GM23338 (cell line): ENCODE data around the gene OR6J1. TPM values are rescaled to one million over a fixed set of nuclear protein-coding genes. Genes with fewer than 3 reads are reported as not detected.

Experiments used
- ATAC-seq: fragments of 200-7000 bp; cut with Tn5 transposase; 3 replicates; pipeline ENCODE4 v1.9.1; 2020
- DNase-seq: peaks from one replicate; pipeline ENCODE4 v3.0.0-alpha.2; 2015; ENCODE audit warnings: low spot score
- H2AFZ ChIP-seq: fragments of 200-600 bp; sonication (generic); 2 replicates; pipeline ENCODE4 v1.8.0; 2016; ENCODE audit warnings: antibody characterized with exemption, mild to moderate bottlenecking, moderate library complexity
- H3F3A ChIP-seq: fragments of 200-600 bp; sonication (generic); replicated peaks from 2 replicates; pipeline ENCODE4 v1.8.0; 2017; ENCODE audit warnings: antibody characterized with exemption, mixed run types, low read depth
- H3K27ac ChIP-seq: fragments of 200-600 bp; sonication (generic); 2 replicates; pipeline ENCODE4 v1.6.1; 2016; ENCODE audit warnings: low read depth
- H3K27me3 ChIP-seq: fragments of 200-600 bp; sonication (generic); 2 replicates; pipeline ENCODE4 v1.8.0; 2016; ENCODE audit warnings: mild to moderate bottlenecking, mixed run types, moderate library complexity; ENCODE audit not compliant: insufficient read depth
- H3K36me3 ChIP-seq: fragments of 200-600 bp; sonication (generic); 2 replicates; pipeline ENCODE4 v1.8.0; 2016; ENCODE audit warnings: mild to moderate bottlenecking; ENCODE audit not compliant: insufficient read depth
- H3K4me1 ChIP-seq: fragments of 200-600 bp; sonication (generic); 2 replicates; pipeline ENCODE4 v1.8.0; 2016; ENCODE audit warnings: mild to moderate bottlenecking, moderate library complexity; ENCODE audit not compliant: insufficient read depth
- H3K4me2 ChIP-seq: fragments of 200-600 bp; sonication (generic); 2 replicates; pipeline ENCODE4 v1.7.1; 2017; ENCODE audit warnings: mixed run types
- H3K4me3 ChIP-seq: fragments of 200-600 bp; sonication (generic); 2 replicates; pipeline ENCODE4 v1.6.1; 2016; ENCODE audit warnings: mixed run types
- H3K79me2 ChIP-seq: fragments of 200-600 bp; sonication (generic); replicated peaks from 2 replicates; pipeline ENCODE4 v1.8.0; 2017; ENCODE audit warnings: mild to moderate bottlenecking; ENCODE audit not compliant: insufficient read depth
- H3K9me2 ChIP-seq: fragments of 200-600 bp; sonication (generic); 2 replicates; pipeline ENCODE4 v1.8.0; 2017; ENCODE audit not compliant: insufficient read depth
- H4K20me1 ChIP-seq: fragments of 200-600 bp; sonication (generic); replicated peaks from 2 replicates; pipeline ENCODE4 v1.8.0; 2017; ENCODE audit warnings: mild to moderate bottlenecking; ENCODE audit not compliant: insufficient read depth
- H3K27ac Mint-ChIP-seq: 2 replicates; pipeline ENCODE4 v1.8.0; 2020; ENCODE audit warnings: inconsistent platforms, mild to moderate bottlenecking, moderate library complexity, mixed read lengths
- H3K27me3 Mint-ChIP-seq: 3 replicates; pipeline ENCODE4 v1.8.0; 2022; ENCODE audit warnings: low read depth, mild to moderate bottlenecking, moderate library complexity, mixed read lengths, inconsistent platforms; ENCODE audit not compliant: insufficient read depth, poor library complexity
- H3K36me3 Mint-ChIP-seq: 3 replicates; pipeline ENCODE4 v1.8.0; 2021; ENCODE audit warnings: low read depth, mild to moderate bottlenecking, inconsistent platforms, moderate library complexity, mixed read lengths
- H3K4me1 Mint-ChIP-seq: 3 replicates; pipeline ENCODE4 v1.8.0; 2020; ENCODE audit warnings: mild to moderate bottlenecking, inconsistent platforms, mixed read lengths
- H3K4me3 Mint-ChIP-seq: 3 replicates; pipeline ENCODE4 v1.8.0; 2021; ENCODE audit warnings: moderate library complexity, mild to moderate bottlenecking, inconsistent platforms, mixed read lengths
- H3K9me3 Mint-ChIP-seq: 3 replicates; pipeline ENCODE4 v1.8.0; 2020; ENCODE audit warnings: moderate library complexity, mild to moderate bottlenecking, inconsistent platforms, mixed read lengths
- CREB1 ChIP-seq: fragments of 250-450 bp; sonication (Bioruptor Pico); IDR thresholded peaks from 2 replicates; pipeline ENCODE4 v1.5.0; 2020; ENCODE audit warnings: low read depth, mild to moderate bottlenecking, moderate library complexity
- EZH2 ChIP-seq: fragments of 200-600 bp; sonication (generic); IDR thresholded peaks from one replicate; pipeline ENCODE4 v1.8.0; 2017; ENCODE audit warnings: antibody characterized with exemption, mild to moderate bottlenecking, low read depth; ENCODE audit not compliant: unreplicated experiment
- EZH2phosphoT487 ChIP-seq: fragments of 200-600 bp; sonication (generic); IDR thresholded peaks from one replicate; pipeline ENCODE4 v1.8.1; 2018; ENCODE audit warnings: antibody characterized with exemption; ENCODE audit not compliant: unreplicated experiment
- JUNB ChIP-seq: IDR thresholded peaks from one replicate; pipeline ENCODE4 v1.6.1; 2016; ENCODE audit warnings: antibody characterized with exemption; ENCODE audit not compliant: unreplicated experiment
- NANOG ChIP-seq: IDR thresholded peaks from 2 replicates; pipeline ENCODE4 v1.6.1; 2016; ENCODE audit warnings: antibody characterized with exemption, borderline replicate concordance
- POLR2AphosphoS5 ChIP-seq: IDR thresholded peaks from 2 replicates; pipeline ENCODE4 v1.6.1; 2016; ENCODE audit warnings: antibody characterized with exemption, low read depth
- STAT1 ChIP-seq: IDR thresholded peaks from one replicate; pipeline ENCODE4 v1.6.1; 2016; ENCODE audit warnings: antibody characterized with exemption; ENCODE audit not compliant: unreplicated experiment
- ZNF114 ChIP-seq: fragments of 250-450 bp; sonication (Bioruptor Pico); IDR thresholded peaks from 2 replicates; pipeline ENCODE4 v1.5.0; 2020; ENCODE audit warnings: mild to moderate bottlenecking, moderate library complexity
- ZNF331 ChIP-seq: fragments of 250-450 bp; sonication (Bioruptor Pico); IDR thresholded peaks from 2 replicates; pipeline ENCODE4 v1.5.0; 2020; ENCODE audit warnings: low read depth, mild to moderate bottlenecking, moderate library complexity
- polyA plus RNA-seq: library from polyadenylated mRNA; unstranded; fragments of >200 nt; fragmentation: Nextera tagmentation; extraction: Ambion mirVana; gene quantifications from 2 replicates; pipeline ENCODE4 v1.2.1, GENCODE V29; 2016
- total RNA-seq: library from RNA; depleted of rRNA; stranded (reverse); fragments of >200 nt; shearing (Covaris generic); gene quantifications from 2 replicates; pipeline ENCODE4 v1.2.3, GENCODE V29; 2014
- TF ChIP-seq, protein P1 (sequence below): fragments of 250-450 bp; sonication (Bioruptor Pico); IDR thresholded peaks from 2 replicates; pipeline ENCODE4 v1.5.0; 2020; ENCODE audit warnings: mild to moderate bottlenecking, moderate library complexity
- TF ChIP-seq, protein P2 (sequence below), 2 experiments: fragments of 200-600 bp in 1 of 2; sonication (generic) in 1 of 2; conservative IDR thresholded peaks; 2 replicates each; pipeline versions ENCODE4 v1.5.1 to v1.6.1; 2016 to 2017; ENCODE audit warnings: antibody characterized with exemption in 2 of 2, low read depth in 2 of 2, mild to moderate bottlenecking in 2 of 2, moderate library complexity in 1 of 2
- TF ChIP-seq, protein P3 (sequence below): IDR thresholded peaks from 2 replicates; pipeline ENCODE4 v1.6.1; 2016; ENCODE audit warnings: antibody characterized with exemption
- TF ChIP-seq, protein P4 (sequence below): IDR thresholded peaks from one replicate; pipeline ENCODE4 v1.6.1; 2018; ENCODE audit warnings: antibody characterized with exemption; ENCODE audit not compliant: unreplicated experiment

Gene OR6J1
- total and polyA plus RNA-seq, 2 experiments from 2014 or later: not detected

DNA sequence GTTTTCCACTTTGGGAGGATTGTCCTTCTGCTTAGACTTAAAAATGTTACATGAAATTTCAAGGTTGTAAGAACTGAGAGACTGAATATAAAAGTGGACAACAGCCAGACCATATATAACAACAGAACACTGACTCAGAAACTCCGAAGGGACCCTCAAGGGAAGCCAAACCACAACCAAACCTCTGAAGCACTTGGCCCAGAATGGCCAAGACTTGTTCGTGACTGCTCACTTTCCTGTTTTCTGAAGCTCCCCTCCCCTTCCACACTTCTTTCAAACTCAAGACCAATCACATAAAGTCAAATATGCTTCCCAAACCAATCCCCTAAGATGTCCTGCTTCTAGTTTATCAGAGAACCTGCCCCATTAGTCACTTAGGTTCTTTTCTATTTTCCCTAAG lies 13.7 kb downstream of the OR6J1 start:
- no peak for DNase-seq
- H3K79me2 ChIP-seq: no peaks in the 10 kb centered on the region
- H3K27me3 ChIP-seq: no peaks in the 10 kb centered on the region
- no peak overlapping the region for H3K27ac Mint-ChIP-seq
- no peak overlapping the region for H2AFZ ChIP-seq
- H3K27me3 Mint-ChIP-seq: peaks cover 14% of the 10 kb centered on the region
- peaks cover 39% of the 10 kb centered on the region for H3K9me3 Mint-ChIP-seq
- no peaks in the 10 kb centered on the region for H3F3A ChIP-seq
- no peak overlapping the region for H3K27ac ChIP-seq
- H3K4me3 ChIP-seq: no peak overlapping the region
- H3K36me3 Mint-ChIP-seq: peaks cover 23% of the 10 kb centered on the region; the same call in 2 of the 3 replicates
- H3K4me3 Mint-ChIP-seq: no peak overlapping the region
- TF ChIP-seq, protein P1, sequence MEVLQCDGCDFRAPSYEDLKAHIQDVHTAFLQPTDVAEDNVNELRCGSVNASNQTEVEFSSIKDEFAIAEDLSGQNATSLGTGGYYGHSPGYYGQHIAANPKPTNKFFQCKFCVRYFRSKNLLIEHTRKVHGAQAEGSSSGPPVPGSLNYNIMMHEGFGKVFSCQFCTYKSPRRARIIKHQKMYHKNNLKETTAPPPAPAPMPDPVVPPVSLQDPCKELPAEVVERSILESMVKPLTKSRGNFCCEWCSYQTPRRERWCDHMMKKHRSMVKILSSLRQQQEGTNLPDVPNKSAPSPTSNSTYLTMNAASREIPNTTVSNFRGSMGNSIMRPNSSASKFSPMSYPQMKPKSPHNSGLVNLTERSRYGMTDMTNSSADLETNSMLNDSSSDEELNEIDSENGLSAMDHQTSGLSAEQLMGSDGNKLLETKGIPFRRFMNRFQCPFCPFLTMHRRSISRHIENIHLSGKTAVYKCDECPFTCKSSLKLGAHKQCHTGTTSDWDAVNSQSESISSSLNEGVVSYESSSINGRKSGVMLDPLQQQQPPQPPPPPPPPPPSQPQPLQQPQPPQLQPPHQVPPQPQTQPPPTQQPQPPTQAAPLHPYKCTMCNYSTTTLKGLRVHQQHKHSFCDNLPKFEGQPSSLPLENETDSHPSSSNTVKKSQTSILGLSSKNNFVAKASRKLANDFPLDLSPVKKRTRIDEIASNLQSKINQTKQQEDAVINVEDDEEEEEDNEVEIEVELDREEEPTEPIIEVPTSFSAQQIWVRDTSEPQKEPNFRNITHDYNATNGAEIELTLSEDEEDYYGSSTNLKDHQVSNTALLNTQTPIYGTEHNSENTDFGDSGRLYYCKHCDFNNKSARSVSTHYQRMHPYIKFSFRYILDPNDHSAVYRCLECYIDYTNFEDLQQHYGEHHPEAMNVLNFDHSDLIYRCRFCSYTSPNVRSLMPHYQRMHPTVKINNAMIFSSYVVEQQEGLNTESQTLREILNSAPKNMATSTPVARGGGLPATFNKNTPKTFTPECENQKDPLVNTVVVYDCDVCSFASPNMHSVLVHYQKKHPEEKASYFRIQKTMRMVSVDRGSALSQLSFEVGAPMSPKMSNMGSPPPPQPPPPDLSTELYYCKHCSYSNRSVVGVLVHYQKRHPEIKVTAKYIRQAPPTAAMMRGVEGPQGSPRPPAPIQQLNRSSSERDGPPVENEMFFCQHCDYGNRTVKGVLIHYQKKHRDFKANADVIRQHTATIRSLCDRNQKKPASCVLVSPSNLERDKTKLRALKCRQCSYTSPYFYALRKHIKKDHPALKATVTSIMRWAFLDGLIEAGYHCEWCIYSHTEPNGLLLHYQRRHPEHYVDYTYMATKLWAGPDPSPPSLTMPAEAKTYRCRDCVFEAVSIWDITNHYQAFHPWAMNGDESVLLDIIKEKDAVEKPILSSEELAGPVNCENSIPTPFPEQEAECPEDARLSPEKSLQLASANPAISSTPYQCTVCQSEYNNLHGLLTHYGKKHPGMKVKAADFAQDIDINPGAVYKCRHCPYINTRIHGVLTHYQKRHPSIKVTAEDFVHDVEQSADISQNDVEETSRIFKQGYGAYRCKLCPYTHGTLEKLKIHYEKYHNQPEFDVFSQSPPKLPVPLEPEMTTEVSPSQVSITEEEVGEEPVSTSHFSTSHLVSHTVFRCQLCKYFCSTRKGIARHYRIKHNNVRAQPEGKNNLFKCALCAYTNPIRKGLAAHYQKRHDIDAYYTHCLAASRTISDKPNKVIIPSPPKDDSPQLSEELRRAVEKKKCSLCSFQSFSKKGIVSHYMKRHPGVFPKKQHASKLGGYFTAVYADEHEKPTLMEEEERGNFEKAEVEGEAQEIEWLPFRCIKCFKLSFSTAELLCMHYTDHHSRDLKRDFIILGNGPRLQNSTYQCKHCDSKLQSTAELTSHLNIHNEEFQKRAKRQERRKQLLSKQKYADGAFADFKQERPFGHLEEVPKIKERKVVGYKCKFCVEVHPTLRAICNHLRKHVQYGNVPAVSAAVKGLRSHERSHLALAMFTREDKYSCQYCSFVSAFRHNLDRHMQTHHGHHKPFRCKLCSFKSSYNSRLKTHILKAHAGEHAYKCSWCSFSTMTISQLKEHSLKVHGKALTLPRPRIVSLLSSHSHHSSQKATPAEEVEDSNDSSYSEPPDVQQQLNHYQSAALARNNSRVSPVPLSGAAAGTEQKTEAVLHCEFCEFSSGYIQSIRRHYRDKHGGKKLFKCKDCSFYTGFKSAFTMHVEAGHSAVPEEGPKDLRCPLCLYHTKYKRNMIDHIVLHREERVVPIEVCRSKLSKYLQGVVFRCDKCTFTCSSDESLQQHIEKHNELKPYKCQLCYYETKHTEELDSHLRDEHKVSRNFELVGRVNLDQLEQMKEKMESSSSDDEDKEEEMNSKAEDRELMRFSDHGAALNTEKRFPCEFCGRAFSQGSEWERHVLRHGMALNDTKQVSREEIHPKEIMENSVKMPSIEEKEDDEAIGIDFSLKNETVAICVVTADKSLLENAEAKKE: no peak
- TF ChIP-seq NANOG (no peak), ZNF114 (no peak), EZH2 (no peak), JUNB (no peak), POLR2AphosphoS5 (no peak), CREB1 (CRISPR knock-in tag) (no peak), STAT1 (no peak), EZH2phosphoT487 (no peak), ZNF331 (CRISPR knock-in tag) (no peak)
- TF ChIP-seq, protein P2, sequence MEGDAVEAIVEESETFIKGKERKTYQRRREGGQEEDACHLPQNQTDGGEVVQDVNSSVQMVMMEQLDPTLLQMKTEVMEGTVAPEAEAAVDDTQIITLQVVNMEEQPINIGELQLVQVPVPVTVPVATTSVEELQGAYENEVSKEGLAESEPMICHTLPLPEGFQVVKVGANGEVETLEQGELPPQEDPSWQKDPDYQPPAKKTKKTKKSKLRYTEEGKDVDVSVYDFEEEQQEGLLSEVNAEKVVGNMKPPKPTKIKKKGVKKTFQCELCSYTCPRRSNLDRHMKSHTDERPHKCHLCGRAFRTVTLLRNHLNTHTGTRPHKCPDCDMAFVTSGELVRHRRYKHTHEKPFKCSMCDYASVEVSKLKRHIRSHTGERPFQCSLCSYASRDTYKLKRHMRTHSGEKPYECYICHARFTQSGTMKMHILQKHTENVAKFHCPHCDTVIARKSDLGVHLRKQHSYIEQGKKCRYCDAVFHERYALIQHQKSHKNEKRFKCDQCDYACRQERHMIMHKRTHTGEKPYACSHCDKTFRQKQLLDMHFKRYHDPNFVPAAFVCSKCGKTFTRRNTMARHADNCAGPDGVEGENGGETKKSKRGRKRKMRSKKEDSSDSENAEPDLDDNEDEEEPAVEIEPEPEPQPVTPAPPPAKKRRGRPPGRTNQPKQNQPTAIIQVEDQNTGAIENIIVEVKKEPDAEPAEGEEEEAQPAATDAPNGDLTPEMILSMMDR (conservative IDR thresholded peaks at IDR 0.05; ENCODE audit: low read depth in 2 of 2): no peak
- TF ChIP-seq, protein P3, sequence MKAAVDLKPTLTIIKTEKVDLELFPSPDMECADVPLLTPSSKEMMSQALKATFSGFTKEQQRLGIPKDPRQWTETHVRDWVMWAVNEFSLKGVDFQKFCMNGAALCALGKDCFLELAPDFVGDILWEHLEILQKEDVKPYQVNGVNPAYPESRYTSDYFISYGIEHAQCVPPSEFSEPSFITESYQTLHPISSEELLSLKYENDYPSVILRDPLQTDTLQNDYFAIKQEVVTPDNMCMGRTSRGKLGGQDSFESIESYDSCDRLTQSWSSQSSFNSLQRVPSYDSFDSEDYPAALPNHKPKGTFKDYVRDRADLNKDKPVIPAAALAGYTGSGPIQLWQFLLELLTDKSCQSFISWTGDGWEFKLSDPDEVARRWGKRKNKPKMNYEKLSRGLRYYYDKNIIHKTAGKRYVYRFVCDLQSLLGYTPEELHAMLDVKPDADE: no peak
- TF ChIP-seq, protein P4, sequence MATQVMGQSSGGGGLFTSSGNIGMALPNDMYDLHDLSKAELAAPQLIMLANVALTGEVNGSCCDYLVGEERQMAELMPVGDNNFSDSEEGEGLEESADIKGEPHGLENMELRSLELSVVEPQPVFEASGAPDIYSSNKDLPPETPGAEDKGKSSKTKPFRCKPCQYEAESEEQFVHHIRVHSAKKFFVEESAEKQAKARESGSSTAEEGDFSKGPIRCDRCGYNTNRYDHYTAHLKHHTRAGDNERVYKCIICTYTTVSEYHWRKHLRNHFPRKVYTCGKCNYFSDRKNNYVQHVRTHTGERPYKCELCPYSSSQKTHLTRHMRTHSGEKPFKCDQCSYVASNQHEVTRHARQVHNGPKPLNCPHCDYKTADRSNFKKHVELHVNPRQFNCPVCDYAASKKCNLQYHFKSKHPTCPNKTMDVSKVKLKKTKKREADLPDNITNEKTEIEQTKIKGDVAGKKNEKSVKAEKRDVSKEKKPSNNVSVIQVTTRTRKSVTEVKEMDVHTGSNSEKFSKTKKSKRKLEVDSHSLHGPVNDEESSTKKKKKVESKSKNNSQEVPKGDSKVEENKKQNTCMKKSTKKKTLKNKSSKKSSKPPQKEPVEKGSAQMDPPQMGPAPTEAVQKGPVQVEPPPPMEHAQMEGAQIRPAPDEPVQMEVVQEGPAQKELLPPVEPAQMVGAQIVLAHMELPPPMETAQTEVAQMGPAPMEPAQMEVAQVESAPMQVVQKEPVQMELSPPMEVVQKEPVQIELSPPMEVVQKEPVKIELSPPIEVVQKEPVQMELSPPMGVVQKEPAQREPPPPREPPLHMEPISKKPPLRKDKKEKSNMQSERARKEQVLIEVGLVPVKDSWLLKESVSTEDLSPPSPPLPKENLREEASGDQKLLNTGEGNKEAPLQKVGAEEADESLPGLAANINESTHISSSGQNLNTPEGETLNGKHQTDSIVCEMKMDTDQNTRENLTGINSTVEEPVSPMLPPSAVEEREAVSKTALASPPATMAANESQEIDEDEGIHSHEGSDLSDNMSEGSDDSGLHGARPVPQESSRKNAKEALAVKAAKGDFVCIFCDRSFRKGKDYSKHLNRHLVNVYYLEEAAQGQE: no peak
- peaks cover 36% of the 10 kb centered on the region for H3K4me1 Mint-ChIP-seq
- H3K9me2 ChIP-seq: no peaks in the 10 kb centered on the region; the same call in 1 of the 2 replicates
- no peaks in the 10 kb centered on the region; the same call in 1 of the 2 replicates for H3K36me3 ChIP-seq
- peaks cover 16% of the 10 kb centered on the region for H3K4me1 ChIP-seq
- no peaks in the 10 kb centered on the region for H4K20me1 ChIP-seq
- no peak for ATAC-seq
- H3K4me2 ChIP-seq: no peak overlapping the region
